ENCODE results near the gene ZNF644.

ZNF644 gene

GRCh38 chr1:90986953-90987352 lies 34.9 kb downstream of the ZNF644 start:
- Histone ChIP-seq H3K27me3 (ENCODE audit: insufficient read depth, low read length, poor library complexity) (no peaks in the 10 kb centered on the region), H3K23ac (ENCODE audit: low read length) (no peak overlapping the region), H3K4me2 (ENCODE audit: low read length) (no peak overlapping the region), H3K36me3 (ENCODE audit: control insufficient read depth, insufficient read depth, low read length) (no peaks in the 10 kb centered on the region), H4K8ac (ENCODE audit: low read depth, low read length) (no peak overlapping the region), H3K9ac (ENCODE audit: low read length) (no peak overlapping the region), H3K18ac (ENCODE audit: low read length) (no peak overlapping the region), H4K5ac (ENCODE audit: low read length) (no peak overlapping the region), H3K4me1 (ENCODE audit: control insufficient read depth, low read depth, low read length) (no peaks in the 10 kb centered on the region), H3K27ac (ENCODE audit: low read depth, low read length) (no peak overlapping the region), H3K4me3 (ENCODE audit: low read length) (no peak overlapping the region), H2BK5ac (ENCODE audit: low read length) (no peak overlapping the region), H2BK120ac (ENCODE audit: low read depth, low read length) (no peak overlapping the region), H3K79me2 (ENCODE audit: control insufficient read depth, insufficient read depth, low read length) (peaks cover 62% of the 10 kb centered on the region), H3K79me1 (ENCODE audit: low read length) (peaks cover 8% of the 10 kb centered on the region), H3K56ac (ENCODE audit: low read length) (no peak overlapping the region), H2AK5ac (ENCODE audit: low read length) (no peak overlapping the region), H2BK15ac (replicated peaks; ENCODE audit: low read depth) (no peak overlapping the region), H3K4ac (ENCODE audit: low read depth, low read length) (no peak overlapping the region)
- DNase-seq: no peak
- WGBS (ENCODE audit: extremely low coverage, insufficient coverage, low lambda C conversion rate): no CpG with 5 or more reads among the region's 2 CpGs

DNA sequence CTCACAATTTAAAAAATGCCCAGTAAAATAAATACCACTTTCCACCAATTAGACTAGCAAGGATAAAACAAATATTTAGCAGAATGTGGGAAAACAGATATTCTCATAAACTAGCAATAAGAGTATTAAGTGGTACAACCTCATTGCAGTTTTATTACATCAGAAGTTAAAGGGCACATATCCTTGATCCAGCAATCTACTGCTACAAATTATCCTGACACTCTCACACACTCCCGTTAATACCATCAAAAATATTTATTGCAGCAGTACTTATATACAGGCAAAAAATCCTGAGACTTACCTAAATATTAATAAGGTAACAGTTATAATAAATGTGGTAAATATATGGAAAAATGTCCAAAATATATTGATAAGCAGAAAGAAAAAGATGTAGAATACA lies 44.3 kb downstream of the ZNF644 start:
- Histone ChIP-seq H3K4me2 (ENCODE audit: low read length) (no peak overlapping the region), H2AK5ac (ENCODE audit: low read length) (no peak overlapping the region), H2BK15ac (replicated peaks; ENCODE audit: low read depth) (no peak overlapping the region), H3K23ac (ENCODE audit: low read length) (no peak overlapping the region), H3K36me3 (ENCODE audit: control insufficient read depth, insufficient read depth, low read length) (no peaks in the 10 kb centered on the region), H3K9ac (ENCODE audit: low read length) (no peak overlapping the region), H3K4me3 (ENCODE audit: low read length) (no peak overlapping the region), H3K27ac (ENCODE audit: low read depth, low read length) (no peak overlapping the region), H3K4ac (ENCODE audit: low read depth, low read length) (no peak overlapping the region), H2BK5ac (ENCODE audit: low read length) (no peak overlapping the region), H2BK120ac (ENCODE audit: low read depth, low read length) (no peak overlapping the region), H3K4me1 (ENCODE audit: control insufficient read depth, low read depth, low read length) (peaks cover 2% of the 10 kb centered on the region), H4K8ac (ENCODE audit: low read depth, low read length) (no peak overlapping the region), H3K56ac (ENCODE audit: low read length) (no peak overlapping the region), H3K79me2 (ENCODE audit: control insufficient read depth, insufficient read depth, low read length) (peaks cover 17% of the 10 kb centered on the region), H4K5ac (ENCODE audit: low read length) (no peak overlapping the region), H3K18ac (ENCODE audit: low read length) (no peak overlapping the region), H3K79me1 (ENCODE audit: low read length) (peaks cover 8% of the 10 kb centered on the region), H3K27me3 (ENCODE audit: insufficient read depth, low read length, poor library complexity) (no peaks in the 10 kb centered on the region)
- DNase-seq: no peak
- 100% methylated on average over 1 of the region's 1 CpG for WGBS (ENCODE audit: extremely low coverage, insufficient coverage, low lambda C conversion rate)

- H3K56ac ChIP-seq (ENCODE audit: low read length): no peak overlapping the region
- peaks cover 7% of the 10 kb centered on the region for H3K79me1 ChIP-seq (ENCODE audit: low read length)
- DNase-seq: peak; percentile 27
- no peaks in the 10 kb centered on the region for H3K27me3 ChIP-seq (ENCODE audit: insufficient read depth, low read length, poor library complexity)
- no peak overlapping the region for H3K4me3 ChIP-seq (ENCODE audit: low read length)
- peaks cover 2% of the 10 kb centered on the region for H3K4me1 ChIP-seq (ENCODE audit: control insufficient read depth, low read depth, low read length)
- WGBS (ENCODE audit: extremely low coverage, insufficient coverage, low lambda C conversion rate): no CpG with 5 or more reads among the region's 5 CpGs
- no peak overlapping the region for H2BK15ac ChIP-seq (replicated peaks; ENCODE audit: low read depth)
- H3K23ac ChIP-seq (ENCODE audit: low read length): no peak overlapping the region
- peaks cover 24% of the 10 kb centered on the region for H3K79me2 ChIP-seq (ENCODE audit: control insufficient read depth, insufficient read depth, low read length)
- H3K18ac ChIP-seq (ENCODE audit: low read length): no peak overlapping the region
- no peak overlapping the region for H2BK5ac ChIP-seq (ENCODE audit: low read length)
- H3K36me3 ChIP-seq (ENCODE audit: control insufficient read depth, insufficient read depth, low read length): no peaks in the 10 kb centered on the region
- no peak overlapping the region for H4K8ac ChIP-seq (ENCODE audit: low read depth, low read length)
- H2BK120ac ChIP-seq (ENCODE audit: low read depth, low read length): no peak overlapping the region
- H3K4ac ChIP-seq (ENCODE audit: low read depth, low read length): no peak overlapping the region
- no peak overlapping the region for H3K4me2 ChIP-seq (ENCODE audit: low read length)
- H3K9ac ChIP-seq (ENCODE audit: low read length): no peak overlapping the region
- H2AK5ac ChIP-seq (ENCODE audit: low read length): no peak overlapping the region
- H3K27ac ChIP-seq (ENCODE audit: low read depth, low read length): no peak overlapping the region
- no peak overlapping the region for H4K5ac ChIP-seq (ENCODE audit: low read length)
Observed at GRCh38 chr1:90973897-90974798, 47.7 kb downstream of the ZNF644 start.

GRCh38 chr1:90970208-90970607 lies 51.6 kb downstream of the ZNF644 start:
- H3K4me1 ChIP-seq (ENCODE audit: control insufficient read depth, low read depth, low read length): peaks cover 2% of the 10 kb centered on the region
- peaks cover 10% of the 10 kb centered on the region for H3K79me1 ChIP-seq (ENCODE audit: low read length)

GRCh38 chr1:90969241-90969640 lies 52.6 kb downstream of the ZNF644 start:
- H3K4me2 ChIP-seq (ENCODE audit: low read length): no peak overlapping the region

More at GRCh38 chr1:90970208-90970607, 51.6 kb downstream of the ZNF644 start:
- Histone ChIP-seq H4K8ac (ENCODE audit: low read depth, low read length) (no peak overlapping the region), H3K27me3 (ENCODE audit: insufficient read depth, low read length, poor library complexity) (no peaks in the 10 kb centered on the region), H3K23ac (ENCODE audit: low read length) (no peak overlapping the region), H3K27ac (ENCODE audit: low read depth, low read length) (no peak overlapping the region), H3K4ac (ENCODE audit: low read depth, low read length) (no peak overlapping the region), H3K18ac (ENCODE audit: low read length) (no peak overlapping the region), H3K56ac (ENCODE audit: low read length) (no peak overlapping the region), H3K9ac (ENCODE audit: low read length) (no peak overlapping the region), H4K5ac (ENCODE audit: low read length) (no peak overlapping the region), H3K4me2 (ENCODE audit: low read length) (no peak overlapping the region), H3K4me3 (ENCODE audit: low read length) (no peak overlapping the region), H3K36me3 (ENCODE audit: control insufficient read depth, insufficient read depth, low read length) (no peaks in the 10 kb centered on the region), H2AK5ac (ENCODE audit: low read length) (no peak overlapping the region), H2BK120ac (ENCODE audit: low read depth, low read length) (no peak overlapping the region), H3K79me2 (ENCODE audit: control insufficient read depth, insufficient read depth, low read length) (peaks cover 25% of the 10 kb centered on the region), H2BK15ac (replicated peaks; ENCODE audit: low read depth) (no peak overlapping the region), H2BK5ac (ENCODE audit: low read length) (no peak overlapping the region)
- no peak for DNase-seq
- no CpG with 5 or more reads among the region's 1 CpG for WGBS (ENCODE audit: extremely low coverage, insufficient coverage, low lambda C conversion rate)

More at GRCh38 chr1:90969241-90969640, 52.6 kb downstream of the ZNF644 start:
- Histone ChIP-seq H2AK5ac (ENCODE audit: low read length) (no peak overlapping the region), H4K8ac (ENCODE audit: low read depth, low read length) (no peak overlapping the region), H3K4me3 (ENCODE audit: low read length) (no peak overlapping the region), H3K79me2 (ENCODE audit: control insufficient read depth, insufficient read depth, low read length) (peaks cover 20% of the 10 kb centered on the region), H3K56ac (ENCODE audit: low read length) (no peak overlapping the region), H3K18ac (ENCODE audit: low read length) (no peak overlapping the region), H3K4me1 (ENCODE audit: control insufficient read depth, low read depth, low read length) (no peaks in the 10 kb centered on the region), H4K5ac (ENCODE audit: low read length) (no peak overlapping the region), H3K79me1 (ENCODE audit: low read length) (peaks cover 8% of the 10 kb centered on the region), H2BK120ac (ENCODE audit: low read depth, low read length) (no peak overlapping the region), H2BK5ac (ENCODE audit: low read length) (no peak overlapping the region), H2BK15ac (replicated peaks; ENCODE audit: low read depth) (no peak overlapping the region), H3K4ac (ENCODE audit: low read depth, low read length) (no peak overlapping the region), H3K23ac (ENCODE audit: low read length) (no peak overlapping the region), H3K9ac (ENCODE audit: low read length) (no peak overlapping the region), H3K27ac (ENCODE audit: low read depth, low read length) (no peak overlapping the region), H3K36me3 (ENCODE audit: control insufficient read depth, insufficient read depth, low read length) (no peaks in the 10 kb centered on the region), H3K27me3 (ENCODE audit: insufficient read depth, low read length, poor library complexity) (no peaks in the 10 kb centered on the region)
- DNase-seq: no peak
- 100% methylated on average over 1 of the region's 3 CpGs for WGBS (ENCODE audit: extremely low coverage, insufficient coverage, low lambda C conversion rate)

Measured in mesendoderm (in vitro differentiated cells).